ENCODE results near the gene HS2ST1.

DNA sequence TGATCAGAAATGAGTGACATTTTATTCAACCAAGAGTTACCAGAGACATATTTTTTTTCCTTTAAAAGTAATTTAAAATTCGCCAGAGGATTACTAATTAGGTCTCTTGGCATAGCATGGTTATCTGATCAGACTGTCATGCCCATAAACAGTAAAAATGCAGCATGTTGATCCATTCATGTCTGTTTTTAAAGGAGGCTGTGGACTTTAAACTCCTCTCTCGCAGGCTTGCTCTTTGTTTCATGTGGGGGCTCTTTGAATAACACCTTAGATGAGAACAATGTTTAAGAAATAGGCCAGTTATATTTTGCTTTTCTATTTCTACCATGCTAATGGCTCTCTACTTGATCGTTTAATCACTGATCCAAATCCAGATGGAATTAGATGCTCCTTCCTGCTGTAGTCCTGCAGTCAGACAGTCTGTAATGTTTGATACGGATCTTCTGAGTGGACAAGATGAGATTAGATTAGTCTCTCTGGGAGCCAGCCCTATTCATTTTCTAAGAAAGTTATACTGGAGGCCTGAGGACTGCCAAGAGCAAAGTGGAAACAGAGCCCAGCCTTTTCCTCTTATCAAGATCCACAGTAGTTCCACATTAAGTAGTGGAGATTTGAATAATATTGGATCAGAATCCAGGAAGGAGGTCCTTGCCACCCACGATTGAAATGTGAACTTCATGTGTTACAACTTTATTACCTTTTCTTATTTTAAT, 197.4 kb downstream of the HS2ST1 start:
- no peak for TF ChIP-seq ZFP30 (CRISPR knock-in tag; IDR thresholded peaks at IDR 0.05)
- TF ChIP-seq ZNF70 (CRISPR knock-in tag; IDR thresholded peaks at IDR 0.05): no peak
- TF ChIP-seq, protein P1, sequence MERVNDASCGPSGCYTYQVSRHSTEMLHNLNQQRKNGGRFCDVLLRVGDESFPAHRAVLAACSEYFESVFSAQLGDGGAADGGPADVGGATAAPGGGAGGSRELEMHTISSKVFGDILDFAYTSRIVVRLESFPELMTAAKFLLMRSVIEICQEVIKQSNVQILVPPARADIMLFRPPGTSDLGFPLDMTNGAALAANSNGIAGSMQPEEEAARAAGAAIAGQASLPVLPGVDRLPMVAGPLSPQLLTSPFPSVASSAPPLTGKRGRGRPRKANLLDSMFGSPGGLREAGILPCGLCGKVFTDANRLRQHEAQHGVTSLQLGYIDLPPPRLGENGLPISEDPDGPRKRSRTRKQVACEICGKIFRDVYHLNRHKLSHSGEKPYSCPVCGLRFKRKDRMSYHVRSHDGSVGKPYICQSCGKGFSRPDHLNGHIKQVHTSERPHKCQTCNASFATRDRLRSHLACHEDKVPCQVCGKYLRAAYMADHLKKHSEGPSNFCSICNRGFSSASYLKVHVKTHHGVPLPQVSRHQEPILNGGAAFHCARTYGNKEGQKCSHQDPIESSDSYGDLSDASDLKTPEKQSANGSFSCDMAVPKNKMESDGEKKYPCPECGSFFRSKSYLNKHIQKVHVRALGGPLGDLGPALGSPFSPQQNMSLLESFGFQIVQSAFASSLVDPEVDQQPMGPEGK (CRISPR knock-in tag; IDR thresholded peaks at IDR 0.05; ENCODE audit: borderline replicate concordance): no peak
- no peak for TF ChIP-seq ESRRG (CRISPR knock-in tag; IDR thresholded peaks at IDR 0.05)

All from SK-N-SH treated with all-trans-retinoic acid at 6 μM for 48 hours (cell line).